Vagina (tissue), 2 donors: ENCODE results near the gene TBL1X. TPM values are rescaled to one million over a fixed set of nuclear protein-coding genes. Genes with fewer than 3 reads are reported as not detected.
A peak's percentile ranks its signal among the peaks of the same experiment; 100 is the strongest.

ENCODE experiments used
- DNase-seq, 2 donors: peaks; one replicate each; pipeline ENCODE4 v3.0.0-alpha.2; 2017; ENCODE audit errors: extremely low spot score in 2 of 2
- H3K27ac ChIP-seq: fragments of 200-600 bp; sonication (generic); one replicate; pipeline ENCODE4 v1.5.1; 2019
- H3K27me3 ChIP-seq: fragments of 200-600 bp; sonication (generic); one replicate; pipeline ENCODE4 v1.5.1; 2019
- H3K36me3 ChIP-seq, 2 donors: fragments of 200-600 bp; sonication (generic); one replicate each; pipeline ENCODE4 v1.5.1; 2017 to 2019
- H3K4me1 ChIP-seq: fragments of 200-600 bp; sonication (generic); one replicate; pipeline ENCODE4 v1.5.1; 2019
- H3K4me3 ChIP-seq, 2 donors: fragments of 200-600 bp; sonication (generic); 1 replicate in 1 of 2; 2 replicates in 1 of 2; pipeline ENCODE4 v1.5.1; 2016 to 2019
- H3K9me3 ChIP-seq: fragments of 200-600 bp; sonication (generic); one replicate; pipeline ENCODE4 v1.5.1; 2019
- POLR2A ChIP-seq, 2 donors: fragments of 450-650 bp; IDR thresholded peaks; one replicate each; pipeline ENCODE4 v1.6.1; 2017; ENCODE audit warnings: antibody characterized with exemption in 2 of 2, mild to moderate bottlenecking in 2 of 2, moderate library complexity in 2 of 2
- POLR2AphosphoS5 ChIP-seq, 2 donors: sonication (generic); formaldehyde crosslinking; IDR thresholded peaks; one replicate each; pipeline ENCODE4 v1.9.0; 2017; ENCODE audit warnings: antibody characterized with exemption in 2 of 2, mild to moderate bottlenecking in 2 of 2, low read depth in 1 of 2; ENCODE audit not compliant: insufficient read depth in 1 of 2
- intact Hi-C: fragments of 100-400 bp; cut with DNase I; formaldehyde crosslinking; loops from one replicate; pipeline ENCODE4 v1.15.1; 2023
- total RNA-seq: library from RNA; depleted of rRNA; stranded (reverse); fragments of >200 nt; gene quantifications from one replicate; pipeline ENCODE4 v1.2.3, GENCODE V29; 2016
- TF ChIP-seq, protein P1 (sequence below), 3 experiments: fragments of 450-650 bp in 2 of 3; fragments of 200-600 bp in 1 of 3; sonication (generic) in 1 of 3; IDR thresholded peaks; one replicate each; pipeline ENCODE4 v1.5.1; 2017 to 2019; ENCODE audit warnings: antibody characterized with exemption in 3 of 3, mild to moderate bottlenecking in 2 of 3, moderate library complexity in 2 of 3

The TBL1X gene
- total RNA-seq, 1 donor from 2014 or later = 41.3 TPM

DNA sequence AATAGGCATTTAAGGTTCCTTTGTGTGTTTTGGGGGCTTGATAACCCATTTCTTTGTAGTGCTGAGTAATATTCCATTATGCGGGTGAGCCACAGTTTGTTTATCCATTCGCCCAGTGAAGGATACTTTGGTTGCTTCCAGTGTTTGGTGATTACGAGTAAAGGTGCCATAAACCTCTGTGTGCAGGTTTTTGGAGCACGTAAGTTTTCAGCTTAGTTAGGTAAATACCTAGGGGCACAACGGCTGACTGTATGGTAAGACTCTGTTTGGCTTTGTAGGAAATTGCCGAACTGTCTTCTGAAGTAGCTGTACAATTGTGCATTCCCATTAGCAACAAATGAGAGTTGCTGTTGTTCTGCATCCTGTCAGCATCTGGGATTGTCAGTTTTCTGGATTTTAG is 3.8 kb upstream of the TBL1X start:
- Histone ChIP-seq H3K9me3 (no peaks in the 10 kb centered on the region), H3K27me3 (no peaks in the 10 kb centered on the region), H3K27ac (no peak overlapping the region), H3K36me3 (no peaks in the 10 kb centered on the region), H3K4me3 (no peak overlapping the region), H3K4me1 (peaks cover 20% of the 10 kb centered on the region)
- intact Hi-C loops = no loop called here
- DNase-seq = no peak
- TF ChIP-seq POLR2A (IDR thresholded peaks at IDR 0.05) (no peak), POLR2AphosphoS5 (IDR thresholded peaks at IDR 0.05; ENCODE audit: insufficient read depth in 1 of 2, low read depth in 1 of 2) (no peak)
- TF ChIP-seq, protein P1, sequence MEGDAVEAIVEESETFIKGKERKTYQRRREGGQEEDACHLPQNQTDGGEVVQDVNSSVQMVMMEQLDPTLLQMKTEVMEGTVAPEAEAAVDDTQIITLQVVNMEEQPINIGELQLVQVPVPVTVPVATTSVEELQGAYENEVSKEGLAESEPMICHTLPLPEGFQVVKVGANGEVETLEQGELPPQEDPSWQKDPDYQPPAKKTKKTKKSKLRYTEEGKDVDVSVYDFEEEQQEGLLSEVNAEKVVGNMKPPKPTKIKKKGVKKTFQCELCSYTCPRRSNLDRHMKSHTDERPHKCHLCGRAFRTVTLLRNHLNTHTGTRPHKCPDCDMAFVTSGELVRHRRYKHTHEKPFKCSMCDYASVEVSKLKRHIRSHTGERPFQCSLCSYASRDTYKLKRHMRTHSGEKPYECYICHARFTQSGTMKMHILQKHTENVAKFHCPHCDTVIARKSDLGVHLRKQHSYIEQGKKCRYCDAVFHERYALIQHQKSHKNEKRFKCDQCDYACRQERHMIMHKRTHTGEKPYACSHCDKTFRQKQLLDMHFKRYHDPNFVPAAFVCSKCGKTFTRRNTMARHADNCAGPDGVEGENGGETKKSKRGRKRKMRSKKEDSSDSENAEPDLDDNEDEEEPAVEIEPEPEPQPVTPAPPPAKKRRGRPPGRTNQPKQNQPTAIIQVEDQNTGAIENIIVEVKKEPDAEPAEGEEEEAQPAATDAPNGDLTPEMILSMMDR (IDR thresholded peaks at IDR 0.05) = no peak

DNA sequence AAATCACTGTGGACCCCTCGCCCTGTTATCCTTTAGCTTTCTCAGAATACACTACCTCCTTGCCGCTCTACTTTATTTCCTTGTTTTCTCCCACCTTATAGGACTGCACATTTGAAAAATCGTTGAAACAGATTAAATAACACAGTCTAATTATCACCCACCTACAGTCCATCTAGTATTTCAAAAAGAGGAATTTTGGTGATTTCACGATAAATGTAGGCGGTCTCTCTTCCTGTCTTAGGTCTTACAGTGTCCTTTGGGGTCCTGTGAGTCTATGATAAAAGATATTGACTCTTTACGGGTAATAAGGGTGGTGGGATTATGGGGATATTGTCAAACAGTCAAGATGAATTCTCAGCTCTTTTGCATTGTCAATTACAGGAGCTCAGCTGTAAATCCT is 2.4 kb upstream of the TBL1X start:
- Histone ChIP-seq H3K9me3 (no peaks in the 10 kb centered on the region), H3K4me3 (no peak overlapping the region), H3K36me3 (no peaks in the 10 kb centered on the region), H3K27ac (no peak overlapping the region), H3K4me1 (peaks cover 25% of the 10 kb centered on the region), H3K27me3 (no peaks in the 10 kb centered on the region)
- intact Hi-C loops = no loop called here
- TF ChIP-seq, protein P1 (IDR thresholded peaks at IDR 0.05) = no peak
- TF ChIP-seq POLR2AphosphoS5 (IDR thresholded peaks at IDR 0.05; ENCODE audit: insufficient read depth in 1 of 2, low read depth in 1 of 2) = no peak
- TF ChIP-seq POLR2A (IDR thresholded peaks at IDR 0.05) = no peak
- DNase-seq = no peak

DNA sequence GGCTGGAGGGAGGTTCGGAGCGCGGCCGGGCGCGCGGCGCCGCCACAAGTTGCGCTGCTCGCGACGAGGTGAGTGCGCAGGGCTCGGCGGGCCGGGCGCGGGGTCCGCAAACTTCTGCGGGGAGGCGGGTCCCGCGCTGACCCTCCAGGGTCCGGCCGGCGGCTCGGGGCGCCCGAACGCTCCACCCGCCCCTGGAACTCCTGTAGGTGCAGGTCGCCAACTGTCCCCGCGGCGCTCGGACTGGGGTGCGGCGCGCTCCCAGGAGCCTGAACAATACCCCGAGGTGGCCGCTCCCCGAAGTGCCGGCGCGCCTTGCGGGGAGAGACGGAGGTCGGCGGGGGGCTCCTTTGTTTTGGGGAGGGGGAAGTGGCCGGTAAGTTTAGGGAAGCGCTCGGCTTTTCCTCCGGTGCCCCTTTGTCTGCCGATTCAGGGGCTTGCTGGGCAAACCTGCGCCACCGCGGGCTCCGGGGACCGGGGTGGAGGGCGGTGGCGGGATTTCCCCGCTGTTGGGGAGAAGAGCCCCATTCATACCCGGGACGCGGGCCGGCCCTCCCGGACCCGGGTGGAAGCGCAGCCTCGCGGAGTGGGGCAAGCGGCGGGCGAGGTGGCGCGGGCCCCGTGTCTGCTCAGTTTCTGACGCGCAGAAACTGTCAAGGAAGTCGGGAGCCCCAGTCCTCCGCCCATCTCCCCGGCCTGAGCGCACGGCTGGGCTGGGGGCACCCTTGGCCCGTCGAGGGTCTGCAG is 694 bp downstream of the TBL1X start:
- peak overlapping the region; percentile 63 to 67 for H3K4me3 ChIP-seq
- no peak for TF ChIP-seq POLR2AphosphoS5 (IDR thresholded peaks at IDR 0.05; ENCODE audit: insufficient read depth in 1 of 2, low read depth in 1 of 2)
- no peak for TF ChIP-seq POLR2A (IDR thresholded peaks at IDR 0.05)
- TF ChIP-seq, protein P1 (IDR thresholded peaks at IDR 0.05) = no peak
- H3K9me3 ChIP-seq = no peaks in the 10 kb centered on the region
- H3K27me3 ChIP-seq = no peaks in the 10 kb centered on the region
- DNase-seq = no peak
- intact Hi-C loops = loop anchor here (2.0 kb wide), 1 partner anchor 125 kb away; no protein-coding TSS in a partner anchor
- H3K27ac ChIP-seq = peak overlapping the region; percentile 86
- peaks cover 44% of the 10 kb centered on the region for H3K4me1 ChIP-seq
- no peaks in the 10 kb centered on the region for H3K36me3 ChIP-seq

DNA sequence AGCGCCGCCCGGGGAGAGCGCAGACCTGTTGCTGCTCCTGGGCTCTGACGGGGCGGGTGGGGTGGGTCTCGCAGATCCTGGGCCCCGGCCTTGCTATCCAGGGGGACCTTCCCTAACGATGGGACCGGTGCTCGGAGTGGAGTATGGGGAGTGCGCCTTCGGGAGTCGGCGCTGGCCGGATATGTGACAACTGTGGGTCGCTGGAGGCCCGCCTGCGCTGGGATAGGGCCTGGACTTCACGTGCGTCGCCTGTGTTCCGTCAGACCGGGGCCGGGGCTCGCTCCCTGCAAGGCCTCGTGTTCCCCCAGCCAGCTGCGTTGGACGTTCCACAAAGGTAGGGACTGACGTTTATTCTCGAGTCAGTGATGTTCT is 1.3 kb downstream of the TBL1X start:
- Histone ChIP-seq H3K36me3 (no peaks in the 10 kb centered on the region), H3K27ac (peak overlapping the region; percentile 86), H3K9me3 (no peaks in the 10 kb centered on the region), H3K4me3 (peak overlapping the region; percentile 63 to 67), H3K27me3 (no peaks in the 10 kb centered on the region), H3K4me1 (peaks cover 44% of the 10 kb centered on the region)
- peak in 1 of 2 donors; percentile 63 for TF ChIP-seq POLR2AphosphoS5 (IDR thresholded peaks at IDR 0.05; ENCODE audit: insufficient read depth in 1 of 2, low read depth in 1 of 2)
- TF ChIP-seq, protein P1 (IDR thresholded peaks at IDR 0.05) = no peak
- no peak for DNase-seq
- intact Hi-C loops = no loop called here

DNA sequence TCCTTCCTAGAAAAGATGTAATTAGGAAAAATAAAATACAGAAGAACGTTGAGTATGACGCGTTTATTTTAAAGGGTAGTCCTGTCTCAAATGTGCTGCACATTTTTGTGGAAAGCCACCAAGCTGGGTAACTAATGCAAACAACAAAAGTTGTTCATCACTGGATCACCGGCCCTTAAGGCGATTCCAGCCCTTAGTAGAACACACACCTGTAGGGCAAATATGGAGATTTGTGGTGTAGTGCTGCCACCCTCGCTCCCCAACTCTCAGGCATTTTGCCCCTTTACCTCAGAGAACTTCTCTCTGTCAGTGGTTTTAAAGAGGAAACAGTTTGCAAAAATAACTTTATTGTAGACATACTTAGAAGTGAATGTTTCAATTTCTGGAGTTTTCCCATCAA is 1.9 kb downstream of the TBL1X start:
- Histone ChIP-seq H3K27me3 (no peaks in the 10 kb centered on the region), H3K4me1 (peaks cover 44% of the 10 kb centered on the region)
- intact Hi-C loops = no loop called here

More for the DNA sequence above, 1.9 kb downstream of the TBL1X start:
- Histone ChIP-seq H3K36me3 (no peaks in the 10 kb centered on the region), H3K27ac (no peak overlapping the region), H3K9me3 (no peaks in the 10 kb centered on the region), H3K4me3 (peak overlapping the region; percentile 63 to 67)
- DNase-seq = no peak
- TF ChIP-seq POLR2AphosphoS5 (IDR thresholded peaks at IDR 0.05; ENCODE audit: insufficient read depth in 1 of 2, low read depth in 1 of 2) (no peak), POLR2A (IDR thresholded peaks at IDR 0.05) (no peak)
- TF ChIP-seq, protein P1 (IDR thresholded peaks at IDR 0.05) = no peak
